ENCODE results near the gene MDGA2. TPM values are rescaled to one million over a fixed set of nuclear protein-coding genes. Genes with fewer than 3 reads are reported as not detected.

The MDGA2 gene
- total and polyA plus RNA-seq, 2 of the 8 experiments (the other 6 are each of a cell fraction or from before 2014, with no cell fraction given) = 0.11 to 0.69 TPM

DNA sequence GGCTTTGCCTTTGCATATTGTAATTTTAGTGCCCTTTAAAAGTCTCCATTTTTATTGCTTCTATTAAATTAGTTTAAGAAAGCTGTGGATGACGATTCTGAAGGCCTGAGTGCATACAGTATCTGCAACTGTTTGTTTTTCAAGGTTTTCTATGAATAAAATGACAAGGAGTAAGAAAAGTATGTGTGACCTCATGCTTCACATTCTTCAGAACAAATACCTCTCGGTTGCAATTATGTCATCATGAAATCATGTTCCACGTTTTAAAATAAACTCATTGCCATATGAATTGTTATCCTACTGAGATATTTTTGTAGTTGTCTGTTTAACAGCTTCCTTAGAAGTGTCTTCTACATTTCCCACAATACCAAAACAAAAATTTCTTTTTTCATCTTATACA, 374.6 kb downstream of the MDGA2 start:
- Histone ChIP-seq H4K91ac (replicated peaks; ENCODE audit: insufficient read length, low read length) (no peak overlapping the region), H4K8ac (ENCODE audit: extremely low read depth, insufficient read depth, low read length) (no peak overlapping the region), H3K56ac (replicated peaks; ENCODE audit: insufficient read length, low read depth, low read length) (no peak overlapping the region), H2BK5ac (ENCODE audit: low read depth, low read length) (no peak overlapping the region), H3K9ac (replicated peaks in 1 of 4; ENCODE audit: extremely low read depth in 1 of 4, low read depth in 3 of 4, low read length in 3 of 4) (no peak overlapping the region), H3K14ac (ENCODE audit: insufficient read length) (no peak overlapping the region), H3K4me1 (replicated peaks in 1 of 4; ENCODE audit: control insufficient read depth in 3 of 4, insufficient read depth in 4 of 4, low read length in 3 of 4) (no peaks in the 10 kb centered on the region), H3K79me2 (ENCODE audit: control insufficient read depth in 1 of 2, insufficient read depth in 2 of 2, low read length in 2 of 2) (no peaks in the 10 kb centered on the region), H3K23me2 (ENCODE audit: low read depth, low read length) (no peaks in the 10 kb centered on the region), H3K4ac (replicated peaks; ENCODE audit: insufficient read length, low read depth, low read length) (no peak overlapping the region), H3K36me3 (ENCODE audit: control insufficient read depth in 2 of 4, insufficient read depth in 4 of 4, low read length in 3 of 4) (no peaks in the 10 kb centered on the region), H3K4me3 (ENCODE audit: extremely low read depth in 1 of 4, insufficient read depth in 2 of 4, low read depth in 3 of 4, low read length in 4 of 4) (no peak overlapping the region), H3K27me3 (replicated peaks in 1 of 4; ENCODE audit: control insufficient read depth in 3 of 4, extremely low read depth in 1 of 4, insufficient read depth in 3 of 4, low read length in 3 of 4) (no peaks in the 10 kb centered on the region), H2BK15ac (ENCODE audit: low read length) (no peak overlapping the region), H3K9me3 (ENCODE audit: insufficient read depth in 2 of 2, low read depth in 1 of 2, low read length in 1 of 2) (no peaks in the 10 kb centered on the region), H2AFZ (ENCODE audit: low read length) (no peak overlapping the region), H4K20me1 (replicated peaks in 1 of 2; ENCODE audit: control insufficient read depth in 1 of 2, insufficient read depth in 2 of 2, low read length in 2 of 2) (no peaks in the 10 kb centered on the region), H3K4me2 (ENCODE audit: insufficient read depth in 1 of 2, low read depth in 2 of 2, low read length in 2 of 2) (no peak overlapping the region), H2BK120ac (replicated peaks; ENCODE audit: low read depth, low read length) (no peak overlapping the region), H3K18ac (ENCODE audit: extremely low read depth, low read length) (no peak overlapping the region), H2BK20ac (ENCODE audit: low read length) (no peak overlapping the region), H2BK12ac (ENCODE audit: low read depth, low read length) (no peak overlapping the region), H3K27ac (ENCODE audit: low read depth, low read length) (no peak overlapping the region), H2AK5ac (ENCODE audit: low read depth, low read length) (no peak overlapping the region), H4K5ac (ENCODE audit: insufficient read length, low read depth, low read length) (no peak overlapping the region), H3K23ac (ENCODE audit: insufficient read length) (no peak overlapping the region), H3K79me1 (ENCODE audit: low read depth, low read length) (no peaks in the 10 kb centered on the region)
- no peak for FAIRE-seq
- CTCF ChIA-PET (ENCODE audit: partially characterized antibody) = interaction anchor here (0.7 kb wide), 1 partner anchor 308 kb away, joined by 3 read pairs; no protein-coding TSS in a partner anchor
- 63% methylated on average over 3 of the region's 3 CpGs; no CpG with 5 or more reads in 1 of the 2 experiments for WGBS, 2 experiments (ENCODE audit: extremely low coverage in 1 of 2, insufficient coverage in 1 of 2, insufficient read length in 1 of 2, insufficient replicate concordance in 2 of 2, low coverage in 1 of 2, low lambda C conversion rate in 2 of 2, missing lambda C conversion rate in 1 of 2)
- DNase-seq (ENCODE audit: low read depth in 1 of 2, low spot score in 2 of 2) = no peak
- POLR2A ChIA-PET (ENCODE audit: partially characterized antibody) = no interaction called here
- no peak for TF ChIP-seq EZH2 (IDR thresholded peaks at IDR 0.05; ENCODE audit: low read depth, low read length, severe bottlenecking)
- no peak for TF ChIP-seq BCL11A (IDR thresholded peaks at IDR 0.05; ENCODE audit: low read depth in 2 of 2, low read length in 2 of 2)
- no peak for TF ChIP-seq CBX5 (IDR thresholded peaks at IDR 0.05; ENCODE audit: low read depth, low read length)
- TF ChIP-seq CHD2 (IDR thresholded peaks at IDR 0.05; ENCODE audit: low read length) = no peak
- TF ChIP-seq HDAC6 (IDR thresholded peaks at IDR 0.05; ENCODE audit: low read depth, low read length) = no peak
- TF ChIP-seq TEAD4 (IDR thresholded peaks at IDR 0.05; ENCODE audit: low read depth, low read length) = no peak
- TF ChIP-seq CTBP2 (IDR thresholded peaks at IDR 0.05; ENCODE audit: borderline replicate concordance, insufficient read depth, insufficient read length, low read length) = no peak
- TF ChIP-seq CBX8 (IDR thresholded peaks at IDR 0.05; ENCODE audit: borderline replicate concordance, low read depth, low read length) = no peak
- no peak for TF ChIP-seq FOSL1 (IDR thresholded peaks at IDR 0.05; ENCODE audit: insufficient read depth, low read depth, low read length)
- TF ChIP-seq SIX5 (IDR thresholded peaks at IDR 0.05; ENCODE audit: low read depth, low read length) = no peak
- TF ChIP-seq EP300 (IDR thresholded peaks at IDR 0.05; ENCODE audit: borderline replicate concordance in 1 of 2, low read depth in 2 of 2, low read length in 2 of 2) = no peak
- no peak for TF ChIP-seq PHF8 (conservative IDR thresholded peaks at IDR 0.05; ENCODE audit: low read depth, low read length)
- TF ChIP-seq BRCA1 (IDR thresholded peaks at IDR 0.05; ENCODE audit: low read depth, low read length) = no peak
- no peak for TF ChIP-seq SAP30 (IDR thresholded peaks at IDR 0.05; ENCODE audit: insufficient read depth, insufficient replicate concordance, low read length)
- TF ChIP-seq MAFK (IDR thresholded peaks at IDR 0.05; ENCODE audit: low read depth, low read length) = no peak

Data from H1 (cell line).